PC-3 (cell line): ENCODE measurements around the gene LMTK3. TPM values are rescaled to one million over a fixed set of nuclear protein-coding genes. Genes with fewer than 3 reads are reported as not detected.

ENCODE experiments used
- ATAC-seq: fragments of 200-7000 bp; cut with Tn5 transposase; 2 replicates; pipeline ENCODE4 v1.9.1; 2020; ENCODE audit warnings: mild to moderate bottlenecking, moderate library complexity
- BruUV-seq: library from RNA; stranded (reverse); fragments of 400-500 nt; replicated peaks from 2 replicates; lab custom pipeline; 2021; lab: Mats Ljungman, UMichigan
- CTCF ChIA-PET: fragments of 300-600 bp; sonication (Branson Sonifier 250); formaldehyde crosslinking; loops from one replicate; lab custom pipeline; 2022; ENCODE audit warnings: antibody characterized with exemption; lab: Charles Lee
- POLR2A ChIA-PET: fragments of 300-600 bp; sonication (Branson Sonifier 250); formaldehyde crosslinking; loops from one replicate; lab custom pipeline; 2022; ENCODE audit warnings: antibody characterized with exemption; ENCODE audit not compliant: unreplicated experiment; lab: Charles Lee
- DNase-seq: peaks from one replicate; pipeline ENCODE4 v3.0.0-alpha.2; 2015
- H2AFZ ChIP-seq: fragments of 300-600 bp; sonication (generic); 2 replicates; pipeline ENCODE4 v1.6.0; 2016; ENCODE audit warnings: antibody characterized with exemption, low read length
- H3F3A ChIP-seq: fragments of 300-600 bp; sonication (generic); one replicate; pipeline ENCODE4 v1.6.0; 2017; ENCODE audit warnings: antibody characterized with exemption, low read length, control low read depth, mild to moderate bottlenecking; ENCODE audit not compliant: unreplicated experiment
- H3K27ac ChIP-seq: fragments of 300-600 bp; sonication (generic); 2 replicates; pipeline ENCODE4 v1.5.1; 2016; ENCODE audit warnings: mild to moderate bottlenecking, low read length
- H3K27me3 ChIP-seq: fragments of 300-600 bp; sonication (generic); 2 replicates; pipeline ENCODE4 v1.6.1; 2016; ENCODE audit warnings: low read length, mixed read lengths
- H3K36me3 ChIP-seq: fragments of 300-600 bp; sonication (generic); 2 replicates; pipeline ENCODE4 v1.6.1; 2016; ENCODE audit warnings: low read depth, mixed run types, low read length, mixed read lengths
- H3K4me1 ChIP-seq: fragments of 300-600 bp; sonication (generic); 2 replicates; pipeline ENCODE4 v1.5.1; 2016; ENCODE audit warnings: low read length; ENCODE audit not compliant: insufficient read depth
- H3K4me2 ChIP-seq: fragments of 300-600 bp; sonication (generic); 2 replicates; pipeline ENCODE4 v1.6.0; 2016; ENCODE audit warnings: low read length
- H3K4me3 ChIP-seq: fragments of 300-600 bp; sonication (generic); 2 replicates; pipeline ENCODE4 v1.5.1; 2016; ENCODE audit warnings: mild to moderate bottlenecking, low read length, mixed read lengths
- H3K79me2 ChIP-seq: fragments of 300-600 bp; sonication (generic); 2 replicates; pipeline ENCODE4 v1.6.1; 2017; ENCODE audit warnings: low read length, mixed read lengths
- H3K9ac ChIP-seq: fragments of 300-600 bp; sonication (generic); 2 replicates; pipeline ENCODE4 v1.6.0; 2016; ENCODE audit warnings: mild to moderate bottlenecking, low read length
- H3K9me2 ChIP-seq: fragments of 300-600 bp; sonication (generic); replicated peaks from 2 replicates; pipeline ENCODE4 v1.6.1; 2016; ENCODE audit warnings: mixed run types, low read length, mixed read lengths
- H3K9me3 ChIP-seq: fragments of 300-600 bp; sonication (generic); 2 replicates; pipeline ENCODE4 v1.6.1; 2016; ENCODE audit warnings: low read length, mixed read lengths
- H4K20me1 ChIP-seq: fragments of 300-600 bp; sonication (generic); 2 replicates; pipeline ENCODE4 v1.6.1; 2016; ENCODE audit warnings: low read length, mixed read lengths
- EZH2 ChIP-seq: fragments of 300-600 bp; sonication (generic); IDR thresholded peaks from one replicate; pipeline ENCODE4 v1.6.1; 2017; ENCODE audit warnings: antibody characterized with exemption, mild to moderate bottlenecking, low read length; ENCODE audit not compliant: unreplicated experiment
- EZH2phosphoT487 ChIP-seq: fragments of 300-600 bp; sonication (generic); IDR thresholded peaks from 2 replicates; pipeline ENCODE4 v1.6.1; 2018; ENCODE audit warnings: mild to moderate bottlenecking, antibody characterized with exemption, low read length, borderline replicate concordance
- intact Hi-C: fragments of 100-400 bp; cut with micrococcal nuclease; formaldehyde crosslinking; loops from 2 replicates; pipeline ENCODE4 v1.9.0; 2023
- total RNA-seq: library from RNA; depleted of rRNA; stranded (reverse); fragments of >200 nt; gene quantifications from 2 replicates; pipeline ENCODE4 v1.2.3, GENCODE V29; 2014
- TF ChIP-seq, protein P1 (sequence below): fragments of 300-600 bp; sonication (generic); conservative IDR thresholded peaks from 2 replicates; pipeline ENCODE4 v1.5.1; 2017; ENCODE audit warnings: antibody characterized with exemption, low read depth, mild to moderate bottlenecking, low read length

LMTK3 gene
- total RNA-seq, 1 experiment from 2014 or later: 4.8 TPM

- Histone ChIP-seq H3K79me2 (no peaks in the 10 kb centered on the region), H2AFZ (no peak overlapping the region), H4K20me1 (no peaks in the 10 kb centered on the region), H3K9me3 (no peaks in the 10 kb centered on the region), H3K9me2 (no peaks in the 10 kb centered on the region), H3K4me3 (no peak overlapping the region), H3K4me2 (no peak overlapping the region), H3K27me3 (no peaks in the 10 kb centered on the region), H3K9ac (no peak overlapping the region), H3K36me3 (peaks cover 17% of the 10 kb centered on the region; the same call in 1 of the 2 replicates), H3F3A (no peaks in the 10 kb centered on the region), H3K4me1 (no peaks in the 10 kb centered on the region), H3K27ac (no peak overlapping the region)
- intact Hi-C loops: no loop called here
- no peak for DNase-seq
- no peak for TF ChIP-seq EZH2
- no peak for TF ChIP-seq EZH2phosphoT487
- TF ChIP-seq, protein P1, sequence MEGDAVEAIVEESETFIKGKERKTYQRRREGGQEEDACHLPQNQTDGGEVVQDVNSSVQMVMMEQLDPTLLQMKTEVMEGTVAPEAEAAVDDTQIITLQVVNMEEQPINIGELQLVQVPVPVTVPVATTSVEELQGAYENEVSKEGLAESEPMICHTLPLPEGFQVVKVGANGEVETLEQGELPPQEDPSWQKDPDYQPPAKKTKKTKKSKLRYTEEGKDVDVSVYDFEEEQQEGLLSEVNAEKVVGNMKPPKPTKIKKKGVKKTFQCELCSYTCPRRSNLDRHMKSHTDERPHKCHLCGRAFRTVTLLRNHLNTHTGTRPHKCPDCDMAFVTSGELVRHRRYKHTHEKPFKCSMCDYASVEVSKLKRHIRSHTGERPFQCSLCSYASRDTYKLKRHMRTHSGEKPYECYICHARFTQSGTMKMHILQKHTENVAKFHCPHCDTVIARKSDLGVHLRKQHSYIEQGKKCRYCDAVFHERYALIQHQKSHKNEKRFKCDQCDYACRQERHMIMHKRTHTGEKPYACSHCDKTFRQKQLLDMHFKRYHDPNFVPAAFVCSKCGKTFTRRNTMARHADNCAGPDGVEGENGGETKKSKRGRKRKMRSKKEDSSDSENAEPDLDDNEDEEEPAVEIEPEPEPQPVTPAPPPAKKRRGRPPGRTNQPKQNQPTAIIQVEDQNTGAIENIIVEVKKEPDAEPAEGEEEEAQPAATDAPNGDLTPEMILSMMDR: no peak
- BruUV-seq: no TSS peak
- ChIA-PET CTCF (no interaction called here), POLR2A (no interaction called here)
- no peak for ATAC-seq
Observed at GRCh38 chr19:48477698-48478338, 33.8 kb downstream of the LMTK3 start.

DNA sequence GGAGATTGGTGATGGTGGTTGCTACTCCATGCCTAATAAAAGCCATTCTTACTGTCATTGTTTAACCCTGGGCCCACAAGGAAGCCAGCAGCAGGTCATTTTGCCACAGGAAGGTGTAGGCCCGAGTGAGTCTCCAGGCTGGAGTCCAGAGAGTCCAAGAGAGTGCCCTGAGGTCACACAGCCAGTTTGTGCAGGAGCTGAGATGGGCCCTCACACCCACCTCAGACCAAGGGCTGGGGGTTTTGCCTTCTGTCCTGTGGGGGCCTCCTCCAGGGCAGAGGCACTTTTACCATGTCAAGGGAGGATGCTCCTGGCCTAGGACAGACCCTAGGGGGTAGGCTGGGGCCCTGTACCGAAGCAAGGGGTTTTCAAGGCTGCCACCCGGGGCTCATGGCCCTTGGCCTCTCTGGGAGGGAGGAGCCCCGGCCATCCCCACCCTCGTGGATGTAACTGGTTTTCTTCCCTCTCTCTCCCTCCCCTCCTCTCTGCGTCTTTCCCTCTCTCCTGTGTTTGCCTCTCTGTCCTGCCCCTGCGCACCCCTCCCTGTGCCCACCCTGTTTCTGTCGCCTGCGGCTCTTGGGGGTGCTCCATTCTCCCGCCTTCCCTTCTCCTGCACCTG, 34.5 kb downstream of the LMTK3 start:
- Histone ChIP-seq H3K9me3 (no peaks in the 10 kb centered on the region), H3K4me1 (no peaks in the 10 kb centered on the region), H3K9ac (no peak overlapping the region), H4K20me1 (no peaks in the 10 kb centered on the region; the same call in 1 of the 2 replicates), H3K4me3 (no peak overlapping the region), H2AFZ (no peak overlapping the region), H3K4me2 (no peak overlapping the region), H3K79me2 (no peaks in the 10 kb centered on the region), H3K9me2 (no peaks in the 10 kb centered on the region), H3K36me3 (peaks cover 17% of the 10 kb centered on the region; the same call in 1 of the 2 replicates), H3F3A (no peaks in the 10 kb centered on the region), H3K27me3 (no peaks in the 10 kb centered on the region), H3K27ac (no peak overlapping the region)
- intact Hi-C loops: no loop called here
- no peak for ATAC-seq
- POLR2A ChIA-PET: no interaction called here
- BruUV-seq: no TSS peak
- TF ChIP-seq, protein P1: no peak
- TF ChIP-seq EZH2phosphoT487: no peak
- TF ChIP-seq EZH2: no peak
- CTCF ChIA-PET: no interaction called here
- no peak for DNase-seq

DNA sequence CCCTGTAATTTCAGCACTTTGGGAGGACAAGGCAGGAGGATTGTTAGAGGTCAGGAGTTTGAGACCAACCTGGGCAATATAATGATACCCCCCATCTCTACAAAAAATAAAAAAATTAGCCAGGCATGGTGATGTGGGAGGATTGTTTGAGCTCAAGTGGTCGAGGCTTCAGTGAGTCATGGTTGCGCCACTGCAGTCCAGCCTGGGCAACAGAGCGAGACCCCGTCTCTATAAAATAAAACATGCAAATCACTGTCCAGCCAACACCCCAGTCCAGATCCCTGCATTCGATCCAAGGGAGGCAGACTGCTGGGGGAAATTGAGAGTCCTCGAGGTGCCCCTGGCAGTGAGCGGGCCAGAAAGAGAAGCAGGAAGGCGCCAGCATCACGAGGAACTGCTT, 35.5 kb downstream of the LMTK3 start:
- Histone ChIP-seq H3K9me2 (no peaks in the 10 kb centered on the region), H4K20me1 (no peaks in the 10 kb centered on the region; the same call in 1 of the 2 replicates), H3K27ac (no peak overlapping the region), H3K79me2 (no peaks in the 10 kb centered on the region), H3K36me3 (peaks cover 24% of the 10 kb centered on the region), H3F3A (no peaks in the 10 kb centered on the region), H3K9me3 (no peaks in the 10 kb centered on the region), H3K27me3 (no peaks in the 10 kb centered on the region), H3K4me3 (no peak overlapping the region), H3K9ac (no peak overlapping the region), H2AFZ (no peak overlapping the region), H3K4me2 (no peak overlapping the region), H3K4me1 (no peaks in the 10 kb centered on the region)
- ChIA-PET POLR2A (no interaction called here), CTCF (no interaction called here)
- BruUV-seq: no TSS peak
- no peak for DNase-seq
- TF ChIP-seq, protein P1: no peak
- TF ChIP-seq EZH2 (no peak), EZH2phosphoT487 (no peak)
- intact Hi-C loops: no loop called here
- no peak for ATAC-seq
